Endodermal cell (in vitro differentiated cells): Measurements from ENCODE around the gene RAB7A. TPM values are rescaled to one million over a fixed set of nuclear protein-coding genes. Genes with fewer than 3 reads are reported as not detected.

ENCODE experiments used
- DNase-seq: peaks from one replicate; pipeline ENCODE4 v3.0.0-alpha.2; 2017
- H3K27ac ChIP-seq: 2 replicates; pipeline ENCODE4 v1.5.1; 2013; ENCODE audit warnings: mild to moderate bottlenecking, low read depth, low read length, moderate library complexity
- H3K27me3 ChIP-seq: 2 replicates; pipeline ENCODE4 v1.6.1; 2013; ENCODE audit warnings: mild to moderate bottlenecking, low read length, moderate library complexity; ENCODE audit not compliant: insufficient read depth, control insufficient read depth, poor library complexity, severe bottlenecking
- H3K36me3 ChIP-seq: 2 replicates; pipeline ENCODE4 v1.7.0; 2013; ENCODE audit warnings: mild to moderate bottlenecking, low read length, moderate library complexity; ENCODE audit not compliant: control insufficient read depth, insufficient read depth
- H3K4me1 ChIP-seq: one replicate; pipeline ENCODE4 v1.7.0; 2013; ENCODE audit warnings: low read length; ENCODE audit not compliant: control insufficient read depth, insufficient read depth
- H3K4me3 ChIP-seq: 2 replicates; pipeline ENCODE4 v1.5.1; 2013; ENCODE audit warnings: mild to moderate bottlenecking, low read length, moderate library complexity
- H3K9ac ChIP-seq: 2 replicates; pipeline ENCODE4 v1.6.1; 2013; ENCODE audit warnings: mild to moderate bottlenecking, low read length, moderate library complexity; ENCODE audit not compliant: poor library complexity, severe bottlenecking; ENCODE audit errors: extremely low read depth
- H3K9me3 ChIP-seq: 2 replicates; pipeline ENCODE4 v1.6.1; 2013; ENCODE audit warnings: mild to moderate bottlenecking, low read length, moderate library complexity; ENCODE audit not compliant: control insufficient read depth
- H3K27ac Mint-ChIP-seq: 2 replicates; pipeline ENCODE4 v1.8.0; 2020; ENCODE audit warnings: mixed read lengths
- H3K27me3 Mint-ChIP-seq: 2 replicates; pipeline ENCODE4 v1.8.0; 2021; ENCODE audit warnings: mild to moderate bottlenecking, mixed read lengths; ENCODE audit not compliant: insufficient read depth
- H3K36me3 Mint-ChIP-seq: 2 replicates; pipeline ENCODE4 v1.8.0; 2020; ENCODE audit warnings: low read depth, mixed read lengths
- H3K4me1 Mint-ChIP-seq: 2 replicates; pipeline ENCODE4 v1.8.0; 2020; ENCODE audit warnings: mixed read lengths
- H3K4me3 Mint-ChIP-seq: 2 replicates; pipeline ENCODE4 v1.8.0; 2020; ENCODE audit warnings: mild to moderate bottlenecking, moderate library complexity, mixed read lengths
- H3K9me3 Mint-ChIP-seq: 2 replicates; pipeline ENCODE4 v1.8.0; 2020; ENCODE audit warnings: mild to moderate bottlenecking, mixed read lengths
- WGBS, 2 experiments: methylation state at CpG; one replicate each; pipeline versions ENCODE4 v1.1.5 to v1.1.7; 2013; ENCODE audit warnings: missing lambda C conversion rate in 2 of 2, mixed read lengths in 1 of 2; ENCODE audit not compliant: insufficient coverage in 1 of 2, insufficient read length in 1 of 2; 5-methylcytosine and 5-hydroxymethylcytosine counted together
- total RNA-seq, 2 donors: library from RNA; stranded (reverse); fragmentation: NEBNext Ultra II Directional in 1 of 2; extraction: Animal tissue kit (Norgen Biotek cat#: 25700) in 1 of 2; gene quantifications; 2 replicates in 1 of 2; 3 replicates in 1 of 2; pipeline ENCODE4 v1.2.1, GENCODE V29; 2021
- TF ChIP-seq, protein P1 (sequence below): fragments of 200-600 bp; sonication (generic); conservative IDR thresholded peaks from 2 replicates; pipeline ENCODE4 v1.5.0; 2021; ENCODE audit warnings: antibody characterized with exemption, mild to moderate bottlenecking

Gene RAB7A
- total RNA-seq, 2 donors from 2014 or later, result 166 to 194 TPM

GRCh38 chr3:128775906-128776542, 50.0 kb downstream of the RAB7A start:
- Mint-ChIP-seq H3K4me3 (no peak overlapping the region), H3K4me1 (peaks cover 37% of the 10 kb centered on the region), H3K9me3 (peaks cover 17% of the 10 kb centered on the region), H3K36me3 (peaks cover 32% of the 10 kb centered on the region), H3K27ac (no peak overlapping the region), H3K27me3 (no peaks in the 10 kb centered on the region)
- Histone ChIP-seq H3K9me3 (peaks cover 12% of the 10 kb centered on the region), H3K27ac (no peak overlapping the region), H3K27me3 (no peaks in the 10 kb centered on the region), H3K9ac (no peak overlapping the region), H3K4me3 (no peak overlapping the region), H3K36me3 (peaks cover 35% of the 10 kb centered on the region), H3K4me1 (peaks cover 3% of the 10 kb centered on the region)
- TF ChIP-seq, protein P1, sequence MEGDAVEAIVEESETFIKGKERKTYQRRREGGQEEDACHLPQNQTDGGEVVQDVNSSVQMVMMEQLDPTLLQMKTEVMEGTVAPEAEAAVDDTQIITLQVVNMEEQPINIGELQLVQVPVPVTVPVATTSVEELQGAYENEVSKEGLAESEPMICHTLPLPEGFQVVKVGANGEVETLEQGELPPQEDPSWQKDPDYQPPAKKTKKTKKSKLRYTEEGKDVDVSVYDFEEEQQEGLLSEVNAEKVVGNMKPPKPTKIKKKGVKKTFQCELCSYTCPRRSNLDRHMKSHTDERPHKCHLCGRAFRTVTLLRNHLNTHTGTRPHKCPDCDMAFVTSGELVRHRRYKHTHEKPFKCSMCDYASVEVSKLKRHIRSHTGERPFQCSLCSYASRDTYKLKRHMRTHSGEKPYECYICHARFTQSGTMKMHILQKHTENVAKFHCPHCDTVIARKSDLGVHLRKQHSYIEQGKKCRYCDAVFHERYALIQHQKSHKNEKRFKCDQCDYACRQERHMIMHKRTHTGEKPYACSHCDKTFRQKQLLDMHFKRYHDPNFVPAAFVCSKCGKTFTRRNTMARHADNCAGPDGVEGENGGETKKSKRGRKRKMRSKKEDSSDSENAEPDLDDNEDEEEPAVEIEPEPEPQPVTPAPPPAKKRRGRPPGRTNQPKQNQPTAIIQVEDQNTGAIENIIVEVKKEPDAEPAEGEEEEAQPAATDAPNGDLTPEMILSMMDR, result no peak
- DNase-seq, result no peak
- 90 to 97% methylated on average over 3 of the region's 3 CpGs for WGBS, 2 experiments

DNA sequence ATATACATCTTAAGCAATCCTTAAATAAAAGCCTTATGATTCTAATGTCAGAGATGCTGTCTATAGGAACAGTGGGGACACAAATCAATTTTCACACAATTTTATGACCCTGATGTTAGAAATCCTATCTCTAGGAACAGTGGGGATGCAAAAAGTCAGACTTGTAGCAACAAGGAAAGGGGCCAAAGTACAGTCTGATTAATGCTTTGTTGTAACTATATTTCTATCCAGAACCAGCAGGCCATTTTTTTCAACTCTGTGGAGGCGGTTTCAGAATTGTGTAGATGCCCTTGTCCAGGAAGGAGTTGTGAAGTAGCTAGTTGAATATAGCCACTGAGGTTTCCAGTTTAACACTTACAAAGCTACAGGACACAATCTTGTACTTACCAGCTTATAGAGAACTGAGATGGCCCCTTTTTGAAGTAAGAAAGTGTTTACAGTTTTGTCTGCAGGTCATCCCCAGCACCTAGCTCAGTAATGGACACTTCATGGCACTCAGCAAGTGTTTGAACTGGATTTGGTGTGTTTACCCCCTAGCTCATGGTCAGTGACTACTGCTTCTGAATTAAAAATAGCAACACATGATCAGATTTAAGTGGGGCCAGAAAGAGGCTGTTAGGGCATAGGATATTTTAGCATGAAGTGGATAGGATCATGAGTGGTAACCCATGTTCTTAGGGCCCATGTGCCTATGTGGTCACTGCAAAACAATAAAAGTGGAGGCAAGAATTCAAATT, 54.3 kb downstream of the RAB7A start:
- H3K36me3 ChIP-seq, result peaks cover 18% of the 10 kb centered on the region
- H3K9ac ChIP-seq, result no peak overlapping the region
- H3K4me1 ChIP-seq, result peaks cover 3% of the 10 kb centered on the region
- Mint-ChIP-seq H3K4me3 (no peak overlapping the region), H3K9me3 (no peaks in the 10 kb centered on the region), H3K36me3 (peaks cover 8% of the 10 kb centered on the region), H3K27me3 (no peaks in the 10 kb centered on the region), H3K27ac (peak overlapping the region; percentile 28), H3K4me1 (peaks cover 43% of the 10 kb centered on the region)
- H3K27ac ChIP-seq, result no peak overlapping the region
- DNase-seq, result no peak
- no peaks in the 10 kb centered on the region for H3K27me3 ChIP-seq
- H3K4me3 ChIP-seq, result no peak overlapping the region
- TF ChIP-seq, protein P1, result no peak
- 100% methylated on average over 1 of the region's 1 CpG for WGBS, 2 experiments
- no peaks in the 10 kb centered on the region for H3K9me3 ChIP-seq

GRCh38 chr3:128781164-128781563, 55.2 kb downstream of the RAB7A start:
- WGBS, 2 experiments, result 96 to 100% methylated on average over 1 of the region's 1 CpG
- peaks cover 41% of the 10 kb centered on the region for H3K4me1 Mint-ChIP-seq
- no peak overlapping the region for H3K27ac Mint-ChIP-seq
- Histone ChIP-seq H3K4me3 (no peak overlapping the region), H3K4me1 (peaks cover 3% of the 10 kb centered on the region), H3K27ac (no peak overlapping the region), H3K36me3 (peaks cover 11% of the 10 kb centered on the region), H3K9me3 (no peaks in the 10 kb centered on the region), H3K9ac (no peak overlapping the region), H3K27me3 (no peaks in the 10 kb centered on the region)
- no peak for DNase-seq
- H3K27me3 Mint-ChIP-seq, result no peaks in the 10 kb centered on the region
- H3K9me3 Mint-ChIP-seq, result no peaks in the 10 kb centered on the region
- TF ChIP-seq, protein P1, result peak; percentile 50
- peaks cover 2% of the 10 kb centered on the region for H3K36me3 Mint-ChIP-seq
- no peak overlapping the region for H3K4me3 Mint-ChIP-seq
